Mesothelial cell of epicardium (in vitro differentiated cells): ENCODE results near the gene SLX4IP. TPM values are rescaled to one million over a fixed set of nuclear protein-coding genes. Genes with fewer than 3 reads are reported as not detected.

ENCODE experiments used
- DNase-seq, 2 experiments: peaks; one replicate each; pipeline ENCODE4 v3.0.0; 2021; ENCODE audit warnings: low spot score in 2 of 2; ENCODE audit not compliant: unreplicated experiment in 2 of 2
- H3K27ac Mint-ChIP-seq: 2 replicates; pipeline ENCODE4 v1.8.0; 2021; ENCODE audit warnings: mixed read lengths
- H3K27me3 Mint-ChIP-seq: 2 replicates; pipeline ENCODE4 v1.8.0; 2021; ENCODE audit warnings: low read depth, mixed read lengths
- H3K36me3 Mint-ChIP-seq: 2 replicates; pipeline ENCODE4 v1.8.0; 2021; ENCODE audit warnings: mixed read lengths
- H3K4me1 Mint-ChIP-seq: 2 replicates; pipeline ENCODE4 v1.8.0; 2021; ENCODE audit warnings: mixed read lengths
- H3K4me3 Mint-ChIP-seq: 2 replicates; pipeline ENCODE4 v1.8.0; 2021; ENCODE audit warnings: mild to moderate bottlenecking, moderate library complexity, mixed read lengths
- H3K9me3 Mint-ChIP-seq: 2 replicates; pipeline ENCODE4 v1.8.0; 2021; ENCODE audit warnings: mixed read lengths
- CTCF ChIP-seq: fragments of 200-600 bp; sonication (generic); IDR thresholded peaks from one replicate; pipeline ENCODE4 v1.5.0; 2021; ENCODE audit warnings: antibody characterized with exemption; ENCODE audit not compliant: unreplicated experiment
- total RNA-seq: library from RNA; stranded (reverse); gene quantifications from 3 replicates; pipeline ENCODE4 v1.2.1, GENCODE V29; 2021

Gene SLX4IP
- total RNA-seq, 1 donor from 2014 or later = 10.4 TPM

GRCh38 chr20:10671919-10672623, 237.0 kb downstream of the SLX4IP start:
- no peak for TF ChIP-seq CTCF
- H3K27me3 Mint-ChIP-seq = peaks cover 6% of the 10 kb centered on the region
- peak overlapping the region; percentile 94 for H3K27ac Mint-ChIP-seq
- H3K36me3 Mint-ChIP-seq = peaks cover 8% of the 10 kb centered on the region
- peak overlapping the region; percentile 98 for H3K4me3 Mint-ChIP-seq
- DNase-seq = no peak
- peaks cover 51% of the 10 kb centered on the region for H3K4me1 Mint-ChIP-seq
- H3K9me3 Mint-ChIP-seq = no peaks in the 10 kb centered on the region

- Mint-ChIP-seq H3K27me3 (peaks cover 6% of the 10 kb centered on the region), H3K27ac (peak overlapping the region; percentile 94), H3K9me3 (no peaks in the 10 kb centered on the region), H3K4me3 (peak overlapping the region; percentile 98), H3K36me3 (peaks cover 3% of the 10 kb centered on the region), H3K4me1 (peaks cover 45% of the 10 kb centered on the region)
- no peak for TF ChIP-seq CTCF
- DNase-seq = peak in 1 of 2 experiments; percentile 57
These were observed 237.6 kb downstream of the SLX4IP start for GRCh38 chr20:10672624-10673127.

- H3K36me3 Mint-ChIP-seq = peaks cover 3% of the 10 kb centered on the region
- no peaks in the 10 kb centered on the region for H3K9me3 Mint-ChIP-seq
- peak overlapping the region; percentile 98 for H3K4me3 Mint-ChIP-seq
- TF ChIP-seq CTCF = no peak
- H3K27me3 Mint-ChIP-seq = peaks cover 6% of the 10 kb centered on the region
- H3K27ac Mint-ChIP-seq = peak overlapping the region; percentile 98
- DNase-seq = peak in 1 of 2 experiments; percentile 56
- H3K4me1 Mint-ChIP-seq = peaks cover 40% of the 10 kb centered on the region
These were observed 238.2 kb downstream of the SLX4IP start for GRCh38 chr20:10673176-10673841.

GRCh38 chr20:10673842-10674683, 239.0 kb downstream of the SLX4IP start, which contains the start of gene JAG1:
Gene JAG1, minus strand, starts transcription at chr20:10673999. Its CDS starts 469 bp downstream, at chr20:10673530.
- peak; percentile 92 to 96 for DNase-seq
- Mint-ChIP-seq H3K9me3 (no peaks in the 10 kb centered on the region), H3K36me3 (no peaks in the 10 kb centered on the region), H3K4me1 (peaks cover 34% of the 10 kb centered on the region), H3K27me3 (peaks cover 6% of the 10 kb centered on the region), H3K4me3 (peak within 1 kb of the TSS; percentile 98), H3K27ac (peak within 1 kb of the TSS; percentile 98)
- TF ChIP-seq CTCF = no peak

GRCh38 chr20:10674684-10675449, 239.8 kb downstream of the SLX4IP start:
- peaks cover 6% of the 10 kb centered on the region for H3K27me3 Mint-ChIP-seq
- no peaks in the 10 kb centered on the region for H3K36me3 Mint-ChIP-seq
- peak overlapping the region; percentile 60 for H3K4me3 Mint-ChIP-seq
- DNase-seq = peak; percentile 65 to 86
- H3K9me3 Mint-ChIP-seq = no peaks in the 10 kb centered on the region
- TF ChIP-seq CTCF = peak; percentile 88
- peak overlapping the region; percentile 36 for H3K27ac Mint-ChIP-seq
- H3K4me1 Mint-ChIP-seq = peaks cover 29% of the 10 kb centered on the region
